Stomach (tissue), 9 donors: Measurements from ENCODE around the gene ZNF783. TPM values are rescaled to one million over a fixed set of nuclear protein-coding genes. Genes with fewer than 3 reads are reported as not detected.
"Not testable (repeated sequence)": the region's sequence is repeated elsewhere in the genome, so short reads cannot be mapped to it uniquely, and the experiment has no call there.

Experiments used
- DNase-seq, 2 donors: peaks; one replicate each; pipeline versions ENCODE4 v3.0.0 to v3.0.0-alpha.2; 2013 to 2019
- H3K27ac ChIP-seq, 5 donors: fragments of 200-600 bp in 4 of 5; sonication (generic) in 4 of 5; one replicate each; pipeline ENCODE4 v1.5.1; 2013 to 2019; ENCODE audit warnings: mild to moderate bottlenecking in 1 of 5, moderate library complexity in 1 of 5
- H3K27me3 ChIP-seq, 3 donors: fragments of 200-600 bp; sonication (generic); one replicate each; pipeline ENCODE4 v1.5.1; 2017 to 2019; ENCODE audit warnings: mixed run types in 1 of 3
- H3K36me3 ChIP-seq, 4 donors: fragments of 200-600 bp; sonication (generic); 1 replicate in 3 of 4; 2 replicates in 1 of 4; pipeline ENCODE4 v1.5.1; 2016 to 2019
- H3K4me1 ChIP-seq, 4 donors: fragments of 200-600 bp; sonication (generic); one replicate each; pipeline ENCODE4 v1.5.1; 2016 to 2019
- H3K4me3 ChIP-seq, 4 donors: fragments of 200-600 bp; sonication (generic) in 3 of 4; one replicate each; pipeline ENCODE4 v1.5.1; 2016 to 2019; ENCODE audit warnings: mild to moderate bottlenecking in 1 of 4
- H3K9me3 ChIP-seq, 4 donors: fragments of 200-600 bp; sonication (generic); one replicate each; pipeline ENCODE4 v1.5.1; 2016 to 2019
- CTCF ChIP-seq, 7 experiments: fragments of 450-650 bp in 4 of 7; fragments of 200-600 bp in 3 of 7; sonication (generic) in 3 of 7; IDR thresholded peaks; one replicate each; pipeline ENCODE4 v1.5.1; 2016 to 2019; ENCODE audit warnings: antibody characterized with exemption in 7 of 7, control low read depth in 2 of 7, mild to moderate bottlenecking in 1 of 7
- EP300 ChIP-seq: sonication (generic); formaldehyde crosslinking; IDR thresholded peaks from one replicate; pipeline ENCODE4 v1.6.1; 2017; ENCODE audit warnings: antibody characterized with exemption
- POLR2A ChIP-seq, 4 donors: fragments of 450-650 bp; IDR thresholded peaks; one replicate each; pipeline ENCODE4 v1.6.1; 2016; ENCODE audit warnings: antibody characterized with exemption in 4 of 4, control low read depth in 2 of 4, mild to moderate bottlenecking in 1 of 4, moderate library complexity in 1 of 4
- POLR2AphosphoS5 ChIP-seq, 3 donors: sonication (generic); formaldehyde crosslinking; IDR thresholded peaks; one replicate each; pipeline ENCODE4 v1.6.1; 2016; ENCODE audit warnings: antibody characterized with exemption in 3 of 3
- WGBS, 5 donors: extraction: QIAGEN DNeasy Blood & Tissue Kit in 3 of 5; methylation state at CpG; one replicate each; pipeline versions ENCODE4 v1.1.5 to v1.1.7; 2013 to 2018; 5-methylcytosine and 5-hydroxymethylcytosine counted together
- intact Hi-C: fragments of 100-400 bp; cut with DNase I; formaldehyde crosslinking; loops from one replicate; pipeline ENCODE4 v1.15.1; 2023; ENCODE audit warnings: low total_unique reads
- polyA plus RNA-seq, 3 donors: library from polyadenylated mRNA; stranded (reverse); fragments of 200-250 nt; gene quantifications; one replicate each; pipeline ENCODE4 v1.2.3, GENCODE V29; 2013
- total RNA-seq, 5 donors: library from RNA; depleted of rRNA; stranded (reverse); fragments of >200 nt; gene quantifications; one replicate each; pipeline versions ENCODE4 v1.1.0 to v1.2.3, GENCODE V29; 2014 to 2016
- donor health status: healthy with polysubstance abuse.
- donor health status: Bipolar disorder and iron deficiency.
- donor health status: healthy.

The ZNF783 gene
- total and polyA plus RNA-seq, 8 donors, result 3.7 to 31.2 (median 9.5) TPM

GRCh38 chr7:149325248-149325647 lies 63.3 kb downstream of the ZNF783 start:
- intact Hi-C loops, result no loop called here

GRCh38 chr7:149329265-149329664 lies 67.3 kb downstream of the ZNF783 start:
- intact Hi-C loops, result no loop called here
- no peak for DNase-seq
- H3K4me3 ChIP-seq, result no peak overlapping the region
- no peaks in the 10 kb centered on the region for H3K36me3 ChIP-seq
- H3K27ac ChIP-seq, result no peak overlapping the region
- no peaks in the 10 kb centered on the region for H3K27me3 ChIP-seq
- H3K4me1 ChIP-seq, result no peaks in the 10 kb centered on the region
- peaks cover 0 to 10% (median 2%) of the 10 kb centered on the region in 4 donors for H3K9me3 ChIP-seq
- TF ChIP-seq EP300 (no peak), POLR2AphosphoS5 (IDR thresholded peaks at IDR 0.05) (no peak), POLR2A (IDR thresholded peaks at IDR 0.05) (no peak), CTCF (IDR thresholded peaks at IDR 0.05) (no peak)
- 16 to 56% (median 34%) methylated on average over 3 of the region's 3 CpGs for WGBS, 5 donors

More at GRCh38 chr7:149325248-149325647, 63.3 kb downstream of the ZNF783 start:
- H3K9me3 ChIP-seq, result no peaks in the 10 kb centered on the region
- WGBS, 5 donors, result 54 to 66% (median 60%) methylated on average over 2 of the region's 2 CpGs
- H3K4me3 ChIP-seq, result no peak overlapping the region
- TF ChIP-seq POLR2A (IDR thresholded peaks at IDR 0.05) (no peak), POLR2AphosphoS5 (IDR thresholded peaks at IDR 0.05) (no peak), EP300 (no peak), CTCF (IDR thresholded peaks at IDR 0.05) (no peak)
- H3K4me1 ChIP-seq, result peaks cover 0 to 3% (median 2%) of the 10 kb centered on the region in 4 donors
- H3K27me3 ChIP-seq, result no peaks in the 10 kb centered on the region
- H3K36me3 ChIP-seq, result no peaks in the 10 kb centered on the region
- no peak for DNase-seq
- no peak overlapping the region for H3K27ac ChIP-seq

GRCh38 chr7:149329766-149330334 lies 67.9 kb downstream of the ZNF783 start:
- WGBS, 5 donors, result 69 to 86% (median 72%) methylated on average over 3 of the region's 3 CpGs
- Histone ChIP-seq H3K4me3 (no peak overlapping the region), H3K4me1 (no peaks in the 10 kb centered on the region), H3K27ac (no peak overlapping the region), H3K27me3 (no peaks in the 10 kb centered on the region), H3K36me3 (no peaks in the 10 kb centered on the region), H3K9me3 (peaks cover 0 to 10% (median 2%) of the 10 kb centered on the region in 4 donors)
- TF ChIP-seq POLR2A (IDR thresholded peaks at IDR 0.05) (no peak), POLR2AphosphoS5 (IDR thresholded peaks at IDR 0.05) (no peak), EP300 (no peak), CTCF (IDR thresholded peaks at IDR 0.05) (no peak)
- intact Hi-C loops, result no loop called here
- DNase-seq, result no peak

- Histone ChIP-seq H3K4me1 (no peaks in the 10 kb centered on the region), H3K4me3 (no peak overlapping the region), H3K36me3 (no peaks in the 10 kb centered on the region), H3K9me3 (peaks cover 0 to 10% (median 2%) of the 10 kb centered on the region in 4 donors), H3K27ac (no peak overlapping the region), H3K27me3 (no peaks in the 10 kb centered on the region)
- DNase-seq, result no peak
- TF ChIP-seq EP300 (no peak), POLR2A (IDR thresholded peaks at IDR 0.05) (no peak), CTCF (IDR thresholded peaks at IDR 0.05) (no peak), POLR2AphosphoS5 (IDR thresholded peaks at IDR 0.05) (no peak)
- intact Hi-C loops, result no loop called here
- 74 to 92% (median 90%) methylated on average over 2 of the region's 2 CpGs for WGBS, 5 donors
These were observed 69.0 kb downstream of the ZNF783 start for GRCh38 chr7:149330914-149331567.

GRCh38 chr7:149332602-149333320 lies 70.8 kb downstream of the ZNF783 start:
- 75 to 80% (median 77%) methylated on average over 16 to 17 of the region's 18 CpGs for WGBS, 5 donors
- DNase-seq, intact Hi-C loops: not testable (repeated sequence)

More at GRCh38 chr7:149332602-149333320, 70.8 kb downstream of the ZNF783 start:
- not testable (repeated sequence) for H3K27ac ChIP-seq, H3K4me3 ChIP-seq, H3K36me3 ChIP-seq, H3K27me3 ChIP-seq, H3K4me1 ChIP-seq
- peaks cover 0 to 10% (median 5%) of the 10 kb centered on the region in 4 donors for H3K9me3 ChIP-seq
